SK-N-SH (cell line): ENCODE measurements around the gene UBAC2. TPM values are rescaled to one million over a fixed set of nuclear protein-coding genes. Genes with fewer than 3 reads are reported as not detected.
A peak's percentile ranks its signal among the peaks of the same experiment; 100 is the strongest.

Source experiments
- CTCF ChIA-PET: fragments of 300-600, 350-600 bp; formaldehyde crosslinking; extraction: SDS; loops from one replicate; lab custom pipeline; 2021; lab: Yijun Ruan, JAX
- POLR2A ChIA-PET: fragments of 350-600 bp; sonication (Branson Sonifier 250); formaldehyde crosslinking; extraction: SDS; loops from one replicate; lab custom pipeline; 2020; ENCODE audit warnings: antibody characterized with exemption, inconsistent platforms; lab: Yijun Ruan, JAX
- DNase-seq: peaks from one replicate; pipeline ENCODE4 v3.0.0; 2012
- H2AFZ ChIP-seq: fragments of 200-600 bp; sonication (generic); 2 replicates; pipeline ENCODE4 v1.8.1; 2016; ENCODE audit warnings: antibody characterized with exemption, mild to moderate bottlenecking, low read depth
- H3F3A ChIP-seq: fragments of 200-600 bp; sonication (generic); replicated peaks from 2 replicates; pipeline ENCODE3; 2016; ENCODE audit warnings: antibody characterized with exemption, mild to moderate bottlenecking; ENCODE audit not compliant: insufficient read depth
- H3K27ac ChIP-seq, 2 experiments: fragments of 200-500 bp in 1 of 2; fragments of 200-600 bp in 1 of 2; sonication (Bioruptor generic) in 1 of 2; sonication (generic), shearing (Covaris generic) in 1 of 2; 2 replicates each; pipeline versions ENCODE4 v1.5.1 to v1.6.1; 2014 to 2016; ENCODE audit warnings: low read depth in 2 of 2, inconsistent platforms in 1 of 2, low read length in 1 of 2, mild to moderate bottlenecking in 1 of 2, mixed read lengths in 1 of 2
- H3K27me3 ChIP-seq: fragments of 200-600 bp; sonication (generic), shearing (Covaris generic); 2 replicates; pipeline ENCODE4 v1.6.1; 2016; ENCODE audit warnings: mixed run types; ENCODE audit not compliant: insufficient read depth
- H3K36me3 ChIP-seq, 2 experiments: fragments of 200-500 bp in 1 of 2; fragments of 200-600 bp in 1 of 2; sonication (Bioruptor generic) in 1 of 2; sonication (generic) in 1 of 2; replicated peaks in 1 of 2; 2 replicates each; pipeline versions ENCODE3 to v1.5.1; 2014 to 2016; ENCODE audit warnings: low read length in 1 of 2, mild to moderate bottlenecking in 1 of 2; ENCODE audit not compliant: insufficient read depth in 2 of 2, control insufficient read depth in 1 of 2
- H3K4me1 ChIP-seq, 2 experiments: fragments of 200-500 bp in 1 of 2; fragments of 200-600 bp in 1 of 2; sonication (Bioruptor generic) in 1 of 2; sonication (generic), shearing (Covaris generic) in 1 of 2; 2 replicates each; pipeline versions ENCODE4 v1.5.1 to v1.6.1; 2014 to 2016; ENCODE audit warnings: low read depth in 1 of 2, low read length in 1 of 2, mixed run types in 1 of 2; ENCODE audit not compliant: insufficient read depth in 2 of 2, control insufficient read depth in 1 of 2
- H3K4me2 ChIP-seq: fragments of 200-600 bp; sonication (generic), shearing (Covaris generic); 2 replicates; pipeline ENCODE4 v1.6.1; 2017; ENCODE audit warnings: mixed run types
- H3K4me3 ChIP-seq, 2 experiments: fragments of 200-500 bp in 1 of 2; fragments of 200-600 bp in 1 of 2; sonication (Bioruptor generic) in 1 of 2; sonication (generic), shearing (Covaris generic) in 1 of 2; 2 replicates each; pipeline versions ENCODE4 v1.5.1 to v1.8.1; 2014 to 2016; ENCODE audit warnings: low read depth in 2 of 2, inconsistent platforms in 1 of 2, low read length in 1 of 2, mild to moderate bottlenecking in 1 of 2, mixed read lengths in 1 of 2, moderate library complexity in 1 of 2
- H3K79me2 ChIP-seq: fragments of 200-600 bp; sonication (generic); 2 replicates; pipeline ENCODE4 v1.8.1; 2017; ENCODE audit warnings: mild to moderate bottlenecking; ENCODE audit not compliant: insufficient read depth
- H3K9ac ChIP-seq: fragments of 200-600 bp; sonication (generic); 2 replicates; pipeline ENCODE4 v1.6.1; 2017; ENCODE audit warnings: mixed run types
- H3K9me2 ChIP-seq: fragments of 200-600 bp; sonication (generic); 2 replicates; pipeline ENCODE4 v1.6.1; 2017; ENCODE audit warnings: mixed run types
- H3K9me3 ChIP-seq: fragments of 200-600 bp; sonication (generic); 2 replicates; pipeline ENCODE4 v1.6.1; 2017; ENCODE audit warnings: mixed run types, mild to moderate bottlenecking, moderate library complexity
- H4K20me1 ChIP-seq: fragments of 200-600 bp; sonication (generic); 2 replicates; pipeline ENCODE4 v1.6.1; 2017; ENCODE audit warnings: mild to moderate bottlenecking, mixed run types; ENCODE audit not compliant: insufficient read depth
- CHD2 ChIP-seq: fragments of 150-350 bp; IDR thresholded peaks from 2 replicates; pipeline ENCODE4 v1.6.1; 2018; ENCODE audit warnings: low read length; ENCODE audit not compliant: partially characterized antibody
- CTCF ChIP-seq: fragments of 200-600 bp; sonication (generic); IDR thresholded peaks from 2 replicates; pipeline ENCODE4 v1.6.1; 2017; ENCODE audit warnings: antibody characterized with exemption, mild to moderate bottlenecking, moderate library complexity
- JUND ChIP-seq: IDR thresholded peaks from 2 replicates; pipeline ENCODE4 v1.4.0; 2012
- MEF2A ChIP-seq: IDR thresholded peaks from 2 replicates; pipeline ENCODE4 v1.4.0; 2012; ENCODE audit warnings: low read depth, borderline replicate concordance
- NRF1 ChIP-seq: IDR thresholded peaks from 2 replicates; pipeline ENCODE4 v1.6.1; 2012; ENCODE audit warnings: low read depth, mild to moderate bottlenecking, low read length
- RAD21 ChIP-seq: IDR thresholded peaks from 2 replicates; pipeline ENCODE4 v1.6.1; 2012; ENCODE audit warnings: mild to moderate bottlenecking, low read length
- REST ChIP-seq: IDR thresholded peaks from 2 replicates; pipeline ENCODE4 v1.6.1; 2012; ENCODE audit warnings: mild to moderate bottlenecking, low read depth, low read length, moderate library complexity
- RFX5 ChIP-seq: IDR thresholded peaks from 2 replicates; pipeline ENCODE4 v1.6.1; 2012; ENCODE audit warnings: mild to moderate bottlenecking, improper control_type of control experiment, low read length
- SIN3A ChIP-seq: IDR thresholded peaks from 2 replicates; pipeline ENCODE4 v1.6.1; 2012; ENCODE audit warnings: low read depth, mild to moderate bottlenecking, low read length, moderate library complexity, borderline replicate concordance
- TAF1 ChIP-seq: IDR thresholded peaks from 2 replicates; pipeline ENCODE4 v1.6.1; 2012; ENCODE audit warnings: low read depth, mild to moderate bottlenecking, low read length, moderate library complexity, borderline replicate concordance
- TCF12 ChIP-seq: IDR thresholded peaks from 2 replicates; pipeline ENCODE4 v1.4.0; 2012
- YY1 ChIP-seq: IDR thresholded peaks from 2 replicates; pipeline ENCODE4 v1.4.0; 2012; ENCODE audit warnings: low read depth, mild to moderate bottlenecking
- WGBS: methylation state at CpG from one replicate; pipeline ENCODE4 v1.1.6; 2017; ENCODE audit warnings: low lambda C conversion rate; 5-methylcytosine and 5-hydroxymethylcytosine counted together
- polyA plus RNA-seq, 3 experiments: library from polyadenylated mRNA; depleted of rRNA; stranded (reverse); fragments of >200 nt; gene quantifications; 2 replicates each; pipeline ENCODE4 v1.2.3, GENCODE V29; 2012
- TF ChIP-seq, protein P1 (sequence below): IDR thresholded peaks from 2 replicates; pipeline ENCODE4; 2012

Gene UBAC2
- polyA plus RNA-seq, 1 of the 3 experiments (the other 2 are of a cell fraction), result 79.0 TPM

DNA sequence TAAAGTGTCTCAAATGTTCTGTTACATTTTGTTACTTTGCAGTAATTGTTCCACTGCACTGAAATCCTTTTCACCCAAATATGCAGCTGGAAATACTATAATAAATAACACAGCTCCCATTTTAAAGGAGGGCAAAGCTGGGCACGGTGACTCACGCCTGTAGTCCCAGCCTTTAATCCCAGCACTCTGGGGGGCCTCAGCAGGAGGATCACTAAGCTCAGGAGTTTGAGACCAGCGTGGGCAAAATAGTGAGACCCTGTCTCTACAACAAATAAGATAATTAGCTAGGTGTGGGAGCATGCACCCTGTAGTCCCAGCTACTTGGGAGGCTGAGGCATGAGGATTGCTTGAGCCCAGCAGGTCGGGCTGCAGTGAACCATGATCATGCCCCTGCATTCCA is 7.5 kb upstream of the UBAC2 start:
- no peak overlapping the region for H3K27ac ChIP-seq
- H3K4me3 ChIP-seq, result no peak overlapping the region
- H3K9ac ChIP-seq, result no peak overlapping the region
- H3K4me2 ChIP-seq, result no peak overlapping the region
- no peaks in the 10 kb centered on the region for H3K9me2 ChIP-seq
- POLR2A ChIA-PET, result no interaction called here
- no peaks in the 10 kb centered on the region for H4K20me1 ChIP-seq
- no peaks in the 10 kb centered on the region for H3K27me3 ChIP-seq
- H3K4me1 ChIP-seq, result no peaks in the 10 kb centered on the region
- H3K36me3 ChIP-seq, result no peaks in the 10 kb centered on the region
- CTCF ChIA-PET, result interaction anchor here (1.1 kb wide), 1 partner anchor 244 kb away, joined by 3 read pairs; no protein-coding TSS in a partner anchor
- no peaks in the 10 kb centered on the region for H3K9me3 ChIP-seq
- 62% methylated on average over 3 of the region's 4 CpGs for WGBS
- no peaks in the 10 kb centered on the region for H3F3A ChIP-seq
- TF ChIP-seq YY1, result no peak
- TF ChIP-seq TCF12, result no peak
- no peak for TF ChIP-seq CHD2
- no peak for TF ChIP-seq RFX5
- TF ChIP-seq, protein P1, sequence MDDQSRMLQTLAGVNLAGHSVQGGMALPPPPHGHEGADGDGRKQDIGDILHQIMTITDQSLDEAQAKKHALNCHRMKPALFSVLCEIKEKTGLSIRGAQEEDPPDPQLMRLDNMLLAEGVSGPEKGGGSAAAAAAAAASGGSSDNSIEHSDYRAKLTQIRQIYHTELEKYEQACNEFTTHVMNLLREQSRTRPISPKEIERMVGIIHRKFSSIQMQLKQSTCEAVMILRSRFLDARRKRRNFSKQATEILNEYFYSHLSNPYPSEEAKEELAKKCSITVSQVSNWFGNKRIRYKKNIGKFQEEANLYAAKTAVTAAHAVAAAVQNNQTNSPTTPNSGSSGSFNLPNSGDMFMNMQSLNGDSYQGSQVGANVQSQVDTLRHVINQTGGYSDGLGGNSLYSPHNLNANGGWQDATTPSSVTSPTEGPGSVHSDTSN, result no peak
- TF ChIP-seq REST, result no peak
- TF ChIP-seq NRF1, result no peak
- no peak for TF ChIP-seq MEF2A
- TF ChIP-seq SIN3A, result no peak
- TF ChIP-seq JUND, result no peak
- TF ChIP-seq TAF1, result no peak
- TF ChIP-seq, all 33 proteins: peak for 0
- DNase-seq, result no peak
- H3K79me2 ChIP-seq, result no peaks in the 10 kb centered on the region
- no peak overlapping the region for H2AFZ ChIP-seq

DNA sequence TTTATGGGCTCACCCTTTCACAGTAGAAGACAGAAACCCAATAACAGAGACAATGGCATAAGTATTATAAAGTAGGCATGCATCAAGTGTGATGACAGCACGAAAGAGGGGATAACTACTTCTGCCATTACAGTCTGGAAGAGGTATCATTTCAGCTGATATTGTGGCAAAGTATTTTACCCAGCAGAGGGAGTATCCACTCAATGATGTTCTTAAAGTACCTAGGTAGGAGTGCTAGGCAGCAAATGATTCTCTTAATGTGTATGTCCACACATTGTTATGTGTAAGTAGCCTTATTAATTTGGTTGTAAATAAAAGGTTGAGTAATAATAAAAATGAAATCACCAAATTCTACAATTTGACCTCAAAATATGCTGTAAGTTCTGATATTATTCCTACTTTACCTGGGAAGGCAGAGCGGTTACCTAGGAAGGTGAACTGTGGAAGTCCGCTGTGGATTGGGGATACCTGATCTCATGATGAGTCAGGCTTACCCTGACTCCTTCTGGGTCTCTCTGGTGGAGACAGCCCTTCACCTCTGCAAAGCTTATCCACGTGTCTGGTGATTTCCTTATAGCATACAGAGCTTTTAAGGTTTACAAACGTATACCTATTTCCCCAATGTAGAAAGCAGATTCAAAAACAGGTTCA is 4.1 kb upstream of the UBAC2 start:
- WGBS, result 96% methylated on average over 5 of the region's 5 CpGs
- CTCF ChIA-PET, result interaction anchor here (0.6 to 8.4 kb wide), 4 partner anchors 20 to 72 kb away, joined by 3 to 44 read pairs (median 4); no protein-coding TSS in a partner anchor
- Histone ChIP-seq H4K20me1 (no peaks in the 10 kb centered on the region), H3K4me1 (peaks cover 0 to 2% of the 10 kb centered on the region in 2 experiments; a peak in 1 of 4 replicates), H3K27ac (no peak overlapping the region), H3K9me3 (no peaks in the 10 kb centered on the region), H3K27me3 (no peaks in the 10 kb centered on the region), H3K9ac (no peak overlapping the region), H3K9me2 (no peaks in the 10 kb centered on the region), H3F3A (peaks cover 4% of the 10 kb centered on the region), H2AFZ (no peak overlapping the region), H3K4me2 (no peak overlapping the region), H3K4me3 (no peak overlapping the region), H3K36me3 (no peaks in the 10 kb centered on the region), H3K79me2 (peaks cover 8% of the 10 kb centered on the region)
- no peak for DNase-seq
- TF ChIP-seq CTCF (peak; percentile 30), NRF1 (no peak), RAD21 (peak; percentile 7; the same call in 1 of the 2 replicates)
- POLR2A ChIA-PET, result no interaction called here
